ENCODE measurements around the gene UBA3. TPM values are rescaled to one million over a fixed set of nuclear protein-coding genes. Genes with fewer than 3 reads are reported as not detected.

Gene UBA3
- total RNA-seq, result 10 to 100 TPM; 74.6 to 76.6 TPM
- 68.2 TPM for polyA plus RNA-seq (2013, experiment 1 of 2)
- 70.3 TPM for polyA plus RNA-seq (2013, experiment 2 of 2)
- long read RNA-seq, experiment 1, transcript UBA3-202 (18 exons, 2,154 nt), result major isoform, 7 of 43 reads
- long read RNA-seq, experiment 1, partial matches to known transcripts, result 19 of 43 reads
- long read RNA-seq, experiment 1, other reads (novel, unspliced or antisense), result 17 of 43 reads
- long read RNA-seq, experiment 2, transcript UBA3-202 (18 exons, 2,154 nt), result major isoform, 104 of 178 reads
- long read RNA-seq, experiment 2, transcript UBA3-201 (17 exons, 2,112 nt), result minor isoform, 29 of 178 reads
- long read RNA-seq, experiment 2, partial matches to known transcripts, result 12 of 178 reads
- long read RNA-seq, experiment 2, other reads (novel, unspliced or antisense), result 32 of 178 reads
- long read RNA-seq, experiment 3, transcript UBA3-201 (17 exons, 2,112 nt), result minor isoform, 37 of 311 reads
- long read RNA-seq, experiment 3, transcript UBA3-202 (18 exons, 2,154 nt), result major isoform, 215 of 311 reads
- long read RNA-seq, experiment 3, partial matches to known transcripts, result 13 of 311 reads
- long read RNA-seq, experiment 3, other reads (novel, unspliced or antisense), result 42 of 311 reads
- long read RNA-seq, experiment 4, transcript UBA3-201 (17 exons, 2,112 nt), result minor isoform, 27 of 207 reads
- long read RNA-seq, experiment 4, transcript UBA3-202 (18 exons, 2,154 nt), result major isoform, 148 of 207 reads
- long read RNA-seq, experiment 4, partial matches to known transcripts, result 11 of 207 reads
- long read RNA-seq, experiment 4, other reads (novel, unspliced or antisense), result 21 of 207 reads

GRCh38 chr3:69080233-69080920 is at the start of gene UBA3:
Gene UBA3, minus strand, starts transcription at chr3:69080365. Its CDS starts 12 bp downstream, at chr3:69080353.
- H3K4me1 ChIP-seq (ENCODE audit: control insufficient read depth, insufficient read depth, low read length), result no peaks in the 10 kb centered on the region
- peak within 1 kb of the TSS; percentile 75 for H3K9ac ChIP-seq (ENCODE audit: extremely low read depth, low read length, poor library complexity, severe bottlenecking)
- peaks cover 30% of the 10 kb centered on the region for H3K4me1 Mint-ChIP-seq
- H3K27me3 ChIP-seq (ENCODE audit: control insufficient read depth, insufficient read depth, low read length, poor library complexity, severe bottlenecking), result no peaks in the 10 kb centered on the region
- no peaks in the 10 kb centered on the region for H3K9me3 ChIP-seq (ENCODE audit: control insufficient read depth, low read length)
- H3K4me3 ChIP-seq (ENCODE audit: low read length), result peak within 1 kb of the TSS; percentile 95
- TF ChIP-seq CTCF (conservative IDR thresholded peaks at IDR 0.05), result no peak
- H3K27ac ChIP-seq (ENCODE audit: low read depth, low read length), result peak within 1 kb of the TSS; percentile 3
- H3K27ac Mint-ChIP-seq, result peak within 1 kb of the TSS; percentile 85
- H3K36me3 ChIP-seq (ENCODE audit: control insufficient read depth, insufficient read depth, low read length), result peaks cover 2% of the 10 kb centered on the region
- H3K27me3 Mint-ChIP-seq (ENCODE audit: insufficient read depth), result no peaks in the 10 kb centered on the region
- peak within 1 kb of the TSS; percentile 79 for H3K4me3 Mint-ChIP-seq
- no peaks in the 10 kb centered on the region for H3K9me3 Mint-ChIP-seq
- peak; percentile 98 for DNase-seq
- peaks cover 10% of the 10 kb centered on the region for H3K36me3 Mint-ChIP-seq (ENCODE audit: low read depth)
- WGBS, 2 experiments (ENCODE audit: insufficient coverage in 1 of 2, insufficient read length in 1 of 2), result 1% methylated on average over 32 of the region's 37 CpGs; no CpG with 5 or more reads in 1 of the 2 experiments

- Histone ChIP-seq H3K9me3 (ENCODE audit: control insufficient read depth, low read length) (no peaks in the 10 kb centered on the region), H3K4me1 (ENCODE audit: control insufficient read depth, insufficient read depth, low read length) (no peaks in the 10 kb centered on the region), H3K27me3 (ENCODE audit: control insufficient read depth, insufficient read depth, low read length, poor library complexity, severe bottlenecking) (no peaks in the 10 kb centered on the region), H3K36me3 (ENCODE audit: control insufficient read depth, insufficient read depth, low read length) (no peaks in the 10 kb centered on the region), H3K4me3 (ENCODE audit: low read length) (no peak overlapping the region), H3K9ac (ENCODE audit: extremely low read depth, low read length, poor library complexity, severe bottlenecking) (no peak overlapping the region), H3K27ac (ENCODE audit: low read depth, low read length) (no peak overlapping the region)
- no peak overlapping the region for H3K4me3 Mint-ChIP-seq
- H3K4me1 Mint-ChIP-seq, result no peaks in the 10 kb centered on the region
- no peak for TF ChIP-seq CTCF (conservative IDR thresholded peaks at IDR 0.05)
- no peaks in the 10 kb centered on the region for H3K36me3 Mint-ChIP-seq (ENCODE audit: low read depth)
- no peaks in the 10 kb centered on the region for H3K27me3 Mint-ChIP-seq (ENCODE audit: insufficient read depth)
- 77% methylated on average over 1 of the region's 1 CpG; no CpG with 5 or more reads in 1 of the 2 experiments for WGBS, 2 experiments (ENCODE audit: insufficient coverage in 1 of 2, insufficient read length in 1 of 2)
- H3K27ac Mint-ChIP-seq, result no peak overlapping the region
- H3K9me3 Mint-ChIP-seq, result no peaks in the 10 kb centered on the region
- no peak for DNase-seq
Measured at GRCh38 chr3:69129531-69129930, 49.4 kb upstream of the UBA3 start.

GRCh38 chr3:69128509-69128908 is 48.3 kb upstream of the UBA3 start:
- H3K9me3 Mint-ChIP-seq, result no peaks in the 10 kb centered on the region
- no peak overlapping the region for H3K27ac Mint-ChIP-seq
- H3K9me3 ChIP-seq (ENCODE audit: control insufficient read depth, low read length), result no peaks in the 10 kb centered on the region
- no peak overlapping the region for H3K4me3 Mint-ChIP-seq
- H3K4me1 Mint-ChIP-seq, result no peaks in the 10 kb centered on the region
- no peaks in the 10 kb centered on the region for H3K27me3 ChIP-seq (ENCODE audit: control insufficient read depth, insufficient read depth, low read length, poor library complexity, severe bottlenecking)
- no peak for DNase-seq
- H3K27ac ChIP-seq (ENCODE audit: low read depth, low read length), result no peak overlapping the region
- H3K4me1 ChIP-seq (ENCODE audit: control insufficient read depth, insufficient read depth, low read length), result no peaks in the 10 kb centered on the region
- H3K36me3 ChIP-seq (ENCODE audit: control insufficient read depth, insufficient read depth, low read length), result no peaks in the 10 kb centered on the region
- no peaks in the 10 kb centered on the region for H3K36me3 Mint-ChIP-seq (ENCODE audit: low read depth)
- no peak overlapping the region for H3K9ac ChIP-seq (ENCODE audit: extremely low read depth, low read length, poor library complexity, severe bottlenecking)
- no peaks in the 10 kb centered on the region for H3K27me3 Mint-ChIP-seq (ENCODE audit: insufficient read depth)
- TF ChIP-seq CTCF (conservative IDR thresholded peaks at IDR 0.05), result no peak
- H3K4me3 ChIP-seq (ENCODE audit: low read length), result no peak overlapping the region

All from endodermal cell (in vitro differentiated cells).